Right atrium auricular region (tissue), 2 donors: ENCODE results near the gene ALDH1B1. TPM values are rescaled to one million over a fixed set of nuclear protein-coding genes. Genes with fewer than 3 reads are reported as not detected.
A peak's percentile ranks its signal among the peaks of the same experiment; 100 is the strongest.

Experiments used
- DNase-seq: peaks from one replicate; pipeline ENCODE4 v3.0.0-alpha.2; 2019; ENCODE audit warnings: low spot score
- H3K27ac ChIP-seq, 2 donors: fragments of 200-600 bp; sonication (generic); 1 replicate in 1 of 2; 2 replicates in 1 of 2; pipeline ENCODE4 v1.5.1; 2016 to 2019
- H3K27me3 ChIP-seq, 2 donors: fragments of 200-600 bp; sonication (generic); one replicate each; pipeline versions ENCODE4 v1.5.1 to v1.6.0; 2017 to 2019
- H3K36me3 ChIP-seq: fragments of 200-600 bp; sonication (generic); one replicate; pipeline ENCODE4 v1.5.1; 2016
- H3K4me1 ChIP-seq, 2 donors: fragments of 200-600 bp; sonication (generic); one replicate each; pipeline versions ENCODE4 v1.5.1 to v1.6.0; 2017 to 2019
- H3K4me3 ChIP-seq, 2 donors: fragments of 200-600 bp; sonication (generic); 1 replicate in 1 of 2; 2 replicates in 1 of 2; pipeline ENCODE4 v1.5.1; 2017 to 2019; ENCODE audit warnings: mild to moderate bottlenecking in 1 of 2, moderate library complexity in 1 of 2
- H3K9me3 ChIP-seq, 2 donors: fragments of 200-600 bp; sonication (generic); one replicate each; pipeline ENCODE4 v1.5.1; 2019
- CTCF ChIP-seq, 2 donors: fragments of 200-600 bp; sonication (generic); IDR thresholded peaks; one replicate each; pipeline ENCODE4 v1.5.1; 2019; ENCODE audit warnings: antibody characterized with exemption in 2 of 2
- total RNA-seq, 2 donors: library from RNA; depleted of rRNA; stranded (reverse); fragments of >200 nt; gene quantifications; one replicate each; pipeline ENCODE4 v1.1.0, GENCODE V29; 2016

ALDH1B1 gene
- total RNA-seq, 2 donors from 2014 or later, result 13.7 to 32.0 TPM

DNA sequence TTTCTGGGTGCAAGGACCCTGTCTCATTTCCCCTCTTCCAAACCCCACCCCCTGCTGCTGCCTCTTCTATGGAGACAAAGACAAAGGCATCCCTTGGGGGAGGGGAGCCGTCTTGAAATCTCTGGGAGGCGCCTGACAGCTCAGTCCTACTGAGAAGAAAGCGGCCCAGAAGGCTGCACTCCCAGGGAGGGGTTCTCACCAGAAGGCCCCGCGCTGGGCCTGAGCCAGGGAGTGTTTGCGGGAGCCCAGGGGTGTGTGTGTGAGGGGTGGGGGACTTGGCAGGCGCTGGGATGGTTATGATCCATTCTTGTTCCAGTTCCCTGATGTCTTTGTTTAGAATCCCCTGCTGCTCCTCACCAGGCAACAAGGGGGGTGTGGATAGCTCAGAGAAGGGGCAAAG is 45.7 kb upstream of the ALDH1B1 start:
- Histone ChIP-seq H3K4me1 (no peaks in the 10 kb centered on the region), H3K27ac (no peak overlapping the region), H3K9me3 (no peaks in the 10 kb centered on the region), H3K4me3 (no peak overlapping the region), H3K27me3 (no peaks in the 10 kb centered on the region), H3K36me3 (no peaks in the 10 kb centered on the region)
- DNase-seq, result no peak
- no peak for TF ChIP-seq CTCF (IDR thresholded peaks at IDR 0.05)

GRCh38 chr9:38347271-38347671 is 45.2 kb upstream of the ALDH1B1 start:
- TF ChIP-seq CTCF (IDR thresholded peaks at IDR 0.05), result no peak
- Histone ChIP-seq H3K36me3 (no peaks in the 10 kb centered on the region), H3K4me3 (no peak overlapping the region), H3K27me3 (no peaks in the 10 kb centered on the region), H3K9me3 (no peaks in the 10 kb centered on the region), H3K4me1 (no peaks in the 10 kb centered on the region), H3K27ac (no peak overlapping the region)
- peak; percentile 43 for DNase-seq

- Histone ChIP-seq H3K4me1 (no peaks in the 10 kb centered on the region), H3K36me3 (no peaks in the 10 kb centered on the region), H3K4me3 (no peak overlapping the region), H3K9me3 (no peaks in the 10 kb centered on the region), H3K27ac (no peak overlapping the region), H3K27me3 (no peaks in the 10 kb centered on the region)
- no peak for TF ChIP-seq CTCF (IDR thresholded peaks at IDR 0.05)
- DNase-seq, result no peak
Measured at GRCh38 chr9:38347946-38348345, 44.6 kb upstream of the ALDH1B1 start.

- Histone ChIP-seq H3K27me3 (no peaks in the 10 kb centered on the region), H3K36me3 (no peaks in the 10 kb centered on the region), H3K4me1 (no peaks in the 10 kb centered on the region), H3K4me3 (no peak overlapping the region), H3K27ac (no peak overlapping the region), H3K9me3 (no peaks in the 10 kb centered on the region)
- no peak for TF ChIP-seq CTCF (IDR thresholded peaks at IDR 0.05)
- no peak for DNase-seq
Measured at GRCh38 chr9:38350529-38350928, 42.0 kb upstream of the ALDH1B1 start.

- Histone ChIP-seq H3K4me1 (no peaks in the 10 kb centered on the region), H3K9me3 (no peaks in the 10 kb centered on the region), H3K27me3 (no peaks in the 10 kb centered on the region), H3K27ac (no peak overlapping the region), H3K36me3 (no peaks in the 10 kb centered on the region), H3K4me3 (no peak overlapping the region)
- TF ChIP-seq CTCF (IDR thresholded peaks at IDR 0.05), result no peak
- DNase-seq, result no peak
Measured at GRCh38 chr9:38352530-38353328, 39.8 kb upstream of the ALDH1B1 start.

DNA sequence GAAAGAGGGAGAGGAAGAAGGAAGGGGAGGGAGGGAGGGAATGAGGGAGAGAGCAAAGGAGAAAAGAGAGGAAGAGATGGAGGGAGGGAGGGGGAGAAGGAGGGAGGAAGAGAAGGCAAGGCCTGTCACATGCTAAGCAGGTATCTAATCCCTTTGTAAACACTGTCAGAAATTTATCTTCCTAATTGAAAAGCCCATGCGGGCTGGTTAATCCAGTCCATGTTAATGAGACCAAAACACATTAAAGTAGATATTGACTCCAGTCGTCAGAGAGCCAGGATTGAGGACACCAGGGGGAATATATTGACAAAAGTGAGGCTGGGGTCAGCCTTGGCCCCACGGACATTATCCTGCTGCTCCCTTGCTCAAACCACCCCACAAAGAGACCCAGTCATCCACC is 37.4 kb upstream of the ALDH1B1 start:
- Histone ChIP-seq H3K9me3 (no peaks in the 10 kb centered on the region), H3K27me3 (no peaks in the 10 kb centered on the region), H3K36me3 (no peaks in the 10 kb centered on the region), H3K4me1 (no peaks in the 10 kb centered on the region), H3K4me3 (no peak overlapping the region), H3K27ac (no peak overlapping the region)
- DNase-seq, result no peak
- TF ChIP-seq CTCF (IDR thresholded peaks at IDR 0.05), result no peak
